Activated CD4-positive, alpha-beta T cell treated with anti-CD3 and anti-CD28 coated beads for 24 hours (primary cell): ENCODE data around the gene BRD2.

Source experiments
- DNase-seq, 2 donors: peaks; one replicate each; pipeline ENCODE4 v3.0.0-alpha.2; 2020; ENCODE audit warnings: low read depth in 2 of 2

The BRD2 gene

GRCh38 chr6:33029328-33030184 is 61.2 kb downstream of the BRD2 start:
- DNase-seq, result no peak

- DNase-seq, result no peak
These were observed 61.9 kb downstream of the BRD2 start for GRCh38 chr6:33030245-33030644.
